Endodermal cell (in vitro differentiated cells): ENCODE results near the gene HSFX3. TPM values are rescaled to one million over a fixed set of nuclear protein-coding genes. Genes with fewer than 3 reads are reported as not detected.
"Not testable (repeated sequence)": the region's sequence is repeated elsewhere in the genome, so short reads cannot be mapped to it uniquely, and the experiment has no call there.

Experiments
- DNase-seq: peaks from one replicate; pipeline ENCODE4 v3.0.0-alpha.2; 2017
- H3K27ac ChIP-seq: 2 replicates; pipeline ENCODE4 v1.5.1; 2013; ENCODE audit warnings: mild to moderate bottlenecking, low read depth, low read length, moderate library complexity
- H3K27me3 ChIP-seq: 2 replicates; pipeline ENCODE4 v1.6.1; 2013; ENCODE audit warnings: mild to moderate bottlenecking, low read length, moderate library complexity; ENCODE audit not compliant: insufficient read depth, control insufficient read depth, poor library complexity, severe bottlenecking
- H3K36me3 ChIP-seq: 2 replicates; pipeline ENCODE4 v1.7.0; 2013; ENCODE audit warnings: mild to moderate bottlenecking, low read length, moderate library complexity; ENCODE audit not compliant: control insufficient read depth, insufficient read depth
- H3K4me1 ChIP-seq: one replicate; pipeline ENCODE4 v1.7.0; 2013; ENCODE audit warnings: low read length; ENCODE audit not compliant: control insufficient read depth, insufficient read depth
- H3K4me3 ChIP-seq: 2 replicates; pipeline ENCODE4 v1.5.1; 2013; ENCODE audit warnings: mild to moderate bottlenecking, low read length, moderate library complexity
- H3K9ac ChIP-seq: 2 replicates; pipeline ENCODE4 v1.6.1; 2013; ENCODE audit warnings: mild to moderate bottlenecking, low read length, moderate library complexity; ENCODE audit not compliant: poor library complexity, severe bottlenecking; ENCODE audit errors: extremely low read depth
- H3K9me3 ChIP-seq: 2 replicates; pipeline ENCODE4 v1.6.1; 2013; ENCODE audit warnings: mild to moderate bottlenecking, low read length, moderate library complexity; ENCODE audit not compliant: control insufficient read depth
- H3K27ac Mint-ChIP-seq: 2 replicates; pipeline ENCODE4 v1.8.0; 2020; ENCODE audit warnings: mixed read lengths
- H3K27me3 Mint-ChIP-seq: 2 replicates; pipeline ENCODE4 v1.8.0; 2021; ENCODE audit warnings: mild to moderate bottlenecking, mixed read lengths; ENCODE audit not compliant: insufficient read depth
- H3K36me3 Mint-ChIP-seq: 2 replicates; pipeline ENCODE4 v1.8.0; 2020; ENCODE audit warnings: low read depth, mixed read lengths
- H3K4me1 Mint-ChIP-seq: 2 replicates; pipeline ENCODE4 v1.8.0; 2020; ENCODE audit warnings: mixed read lengths
- H3K4me3 Mint-ChIP-seq: 2 replicates; pipeline ENCODE4 v1.8.0; 2020; ENCODE audit warnings: mild to moderate bottlenecking, moderate library complexity, mixed read lengths
- H3K9me3 Mint-ChIP-seq: 2 replicates; pipeline ENCODE4 v1.8.0; 2020; ENCODE audit warnings: mild to moderate bottlenecking, mixed read lengths
- WGBS, 2 experiments: methylation state at CpG; one replicate each; pipeline versions ENCODE4 v1.1.5 to v1.1.7; 2013; ENCODE audit warnings: missing lambda C conversion rate in 2 of 2, mixed read lengths in 1 of 2; ENCODE audit not compliant: insufficient coverage in 1 of 2, insufficient read length in 1 of 2; 5-methylcytosine and 5-hydroxymethylcytosine counted together
- total RNA-seq, 2 donors: library from RNA; stranded (reverse); fragmentation: NEBNext Ultra II Directional in 1 of 2; extraction: Animal tissue kit (Norgen Biotek cat#: 25700) in 1 of 2; gene quantifications; 2 replicates in 1 of 2; 3 replicates in 1 of 2; pipeline ENCODE4 v1.2.1, GENCODE V29; 2021
- TF ChIP-seq, protein P1 (sequence below): fragments of 200-600 bp; sonication (generic); conservative IDR thresholded peaks from 2 replicates; pipeline ENCODE4 v1.5.0; 2021; ENCODE audit warnings: antibody characterized with exemption, mild to moderate bottlenecking

Gene HSFX3
- total RNA-seq, 2 donors from 2014 or later = not detected

DNA sequence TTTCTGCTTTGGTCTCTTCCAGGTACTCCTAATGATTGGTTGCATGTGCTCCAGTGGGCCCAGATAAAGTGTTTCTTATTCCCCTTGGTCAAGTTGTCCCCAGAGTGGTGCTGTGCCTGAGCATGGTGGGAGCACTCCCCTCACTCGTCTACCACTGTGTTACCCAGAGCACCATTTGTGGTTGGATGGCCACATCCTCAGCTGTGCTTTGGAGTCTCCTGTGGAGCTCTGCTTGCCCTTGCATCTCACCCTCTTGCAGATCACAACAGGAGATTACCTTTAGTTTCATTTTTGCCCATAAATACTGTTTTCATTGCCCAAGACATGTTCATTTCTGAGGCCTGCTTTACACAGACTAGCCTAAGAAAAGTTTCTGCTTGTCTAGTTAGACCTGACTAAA is 730 bp upstream of the HSFX3 start:
- WGBS, 2 experiments = 100% methylated on average over 1 of the region's 1 CpG; no CpG with 5 or more reads in 1 of the 2 experiments
- H3K4me1 ChIP-seq, H3K4me3 Mint-ChIP-seq, H3K4me1 Mint-ChIP-seq, DNase-seq, H3K9ac ChIP-seq, H3K27me3 ChIP-seq, H3K27ac ChIP-seq, H3K9me3 ChIP-seq, H3K27ac Mint-ChIP-seq, H3K4me3 ChIP-seq, H3K27me3 Mint-ChIP-seq, H3K9me3 Mint-ChIP-seq, H3K36me3 ChIP-seq, H3K36me3 Mint-ChIP-seq: not testable (repeated sequence)

DNA sequence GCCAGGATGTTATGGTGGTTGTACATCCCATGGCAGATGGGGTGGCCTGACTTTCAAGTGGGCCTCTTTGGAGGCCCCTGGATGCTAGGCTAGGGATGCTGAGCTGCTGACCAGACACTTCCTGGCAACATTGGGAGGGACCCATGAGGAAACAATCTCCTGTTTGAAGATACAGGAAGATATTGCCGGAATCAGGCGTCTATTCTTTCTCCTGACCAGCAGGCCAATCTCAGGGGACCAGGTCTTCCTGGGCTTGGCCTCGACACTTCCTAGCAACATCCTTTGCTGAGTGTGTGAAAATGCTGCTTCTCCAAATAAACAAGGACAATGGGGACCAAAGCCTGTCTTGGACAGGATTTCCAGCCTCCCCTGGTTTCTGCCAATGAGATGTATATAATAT is 1.9 kb downstream of the HSFX3 start:
- not testable (repeated sequence) for H3K27ac Mint-ChIP-seq, H3K4me1 Mint-ChIP-seq, H3K9me3 Mint-ChIP-seq, H3K36me3 ChIP-seq, H3K4me1 ChIP-seq, H3K9me3 ChIP-seq, H3K27me3 ChIP-seq, H3K9ac ChIP-seq, H3K4me3 Mint-ChIP-seq, H3K27ac ChIP-seq, H3K4me3 ChIP-seq, H3K27me3 Mint-ChIP-seq, H3K36me3 Mint-ChIP-seq, DNase-seq
- WGBS, 2 experiments = no CpG with 5 or more reads among the region's 3 CpGs

DNA sequence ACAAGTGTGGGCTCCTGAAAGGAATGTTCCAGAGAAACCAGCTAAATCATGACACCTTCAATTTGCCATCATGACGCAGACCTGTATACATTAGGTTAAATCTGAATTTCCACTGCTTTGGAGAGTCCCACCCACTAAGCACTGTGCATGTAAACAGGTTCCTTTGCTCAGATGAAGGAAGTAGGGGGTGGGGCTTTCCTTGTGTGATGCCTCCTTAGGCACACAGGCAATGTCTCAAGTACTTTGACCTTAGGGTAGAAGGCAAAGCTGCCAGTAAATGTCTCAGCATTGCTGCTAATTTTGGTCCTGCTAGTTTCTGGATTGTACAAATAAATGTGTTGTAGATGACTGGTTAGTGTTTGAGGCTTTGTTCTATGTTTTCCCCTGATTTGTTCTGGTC is 2.8 kb downstream of the HSFX3 start:
- 71% methylated on average over 1 of the region's 1 CpG; no CpG with 5 or more reads in 1 of the 2 experiments for WGBS, 2 experiments
- H3K4me3 ChIP-seq, H3K27me3 ChIP-seq, H3K36me3 ChIP-seq, DNase-seq, H3K9me3 Mint-ChIP-seq, H3K27ac ChIP-seq, H3K9ac ChIP-seq, H3K27ac Mint-ChIP-seq, H3K36me3 Mint-ChIP-seq, H3K4me3 Mint-ChIP-seq, H3K4me1 ChIP-seq, H3K9me3 ChIP-seq, H3K27me3 Mint-ChIP-seq, H3K4me1 Mint-ChIP-seq: not testable (repeated sequence)

- H3K9me3 Mint-ChIP-seq = peaks cover 11% of the 10 kb centered on the region
- not testable (repeated sequence) for H3K36me3 Mint-ChIP-seq
- TF ChIP-seq, protein P1, sequence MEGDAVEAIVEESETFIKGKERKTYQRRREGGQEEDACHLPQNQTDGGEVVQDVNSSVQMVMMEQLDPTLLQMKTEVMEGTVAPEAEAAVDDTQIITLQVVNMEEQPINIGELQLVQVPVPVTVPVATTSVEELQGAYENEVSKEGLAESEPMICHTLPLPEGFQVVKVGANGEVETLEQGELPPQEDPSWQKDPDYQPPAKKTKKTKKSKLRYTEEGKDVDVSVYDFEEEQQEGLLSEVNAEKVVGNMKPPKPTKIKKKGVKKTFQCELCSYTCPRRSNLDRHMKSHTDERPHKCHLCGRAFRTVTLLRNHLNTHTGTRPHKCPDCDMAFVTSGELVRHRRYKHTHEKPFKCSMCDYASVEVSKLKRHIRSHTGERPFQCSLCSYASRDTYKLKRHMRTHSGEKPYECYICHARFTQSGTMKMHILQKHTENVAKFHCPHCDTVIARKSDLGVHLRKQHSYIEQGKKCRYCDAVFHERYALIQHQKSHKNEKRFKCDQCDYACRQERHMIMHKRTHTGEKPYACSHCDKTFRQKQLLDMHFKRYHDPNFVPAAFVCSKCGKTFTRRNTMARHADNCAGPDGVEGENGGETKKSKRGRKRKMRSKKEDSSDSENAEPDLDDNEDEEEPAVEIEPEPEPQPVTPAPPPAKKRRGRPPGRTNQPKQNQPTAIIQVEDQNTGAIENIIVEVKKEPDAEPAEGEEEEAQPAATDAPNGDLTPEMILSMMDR = peak; percentile 63
Measured at GRCh38 chrX:149545545-149546543, 3.9 kb downstream of the HSFX3 start.

More at GRCh38 chrX:149545545-149546543, 3.9 kb downstream of the HSFX3 start:
- not testable (repeated sequence) for H3K27me3 ChIP-seq, H3K27ac Mint-ChIP-seq, H3K9me3 ChIP-seq, H3K9ac ChIP-seq, H3K27ac ChIP-seq, H3K4me3 ChIP-seq, H3K27me3 Mint-ChIP-seq, H3K4me3 Mint-ChIP-seq, H3K4me1 ChIP-seq, H3K36me3 ChIP-seq, H3K4me1 Mint-ChIP-seq
- 68% methylated on average over 11 of the region's 29 CpGs; no CpG with 5 or more reads in 1 of the 2 experiments for WGBS, 2 experiments
- peak; percentile 81 for DNase-seq
